GM18907 (cell line): ENCODE results near the gene EXD3.
"Not testable (repeated sequence)": the region's sequence is repeated elsewhere in the genome, so short reads cannot be mapped to it uniquely, and the experiment has no call there.

ENCODE experiments used
- ATAC-seq: cut with Tn5 transposase; IDR thresholded peaks from one replicate; pipeline ENCODE4 v1.9.1; 2021; ENCODE audit warnings: mild to moderate bottlenecking, moderate library complexity; ENCODE audit not compliant: unreplicated experiment

Gene EXD3

DNA sequence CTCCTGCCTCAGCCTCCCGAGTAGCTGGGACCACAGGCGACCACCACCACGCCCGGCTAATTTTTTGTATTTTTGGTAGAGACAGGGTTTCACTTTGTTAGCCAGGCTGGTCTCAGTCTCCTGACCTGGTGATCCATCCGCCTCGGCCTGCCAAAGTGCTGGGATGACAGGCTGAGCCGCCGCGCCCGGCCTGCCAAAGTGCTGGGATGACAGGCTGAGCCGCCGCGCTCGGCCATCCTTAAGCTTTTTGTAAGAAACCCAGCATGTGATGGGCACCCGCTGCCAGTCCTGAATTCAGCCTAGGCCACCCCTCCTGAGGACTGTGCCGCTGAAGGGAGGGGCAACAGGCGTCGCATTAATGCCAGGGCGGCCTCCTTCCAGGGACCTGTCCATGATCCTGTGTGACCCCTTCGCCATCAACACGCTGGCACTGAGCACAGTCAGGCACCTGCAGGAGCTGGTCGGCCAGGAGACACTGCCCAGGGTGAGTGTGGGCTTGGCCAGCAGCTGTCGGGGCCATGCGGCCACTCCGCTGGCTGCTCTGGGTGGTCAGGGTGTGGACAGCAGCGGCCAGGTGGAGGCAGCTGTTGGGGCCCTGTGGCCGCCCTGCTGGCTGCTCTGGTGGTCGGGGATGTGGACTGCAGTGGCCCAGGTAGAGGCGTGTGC lies 157.3 kb downstream of the EXD3 start:
- no peak for ATAC-seq

DNA sequence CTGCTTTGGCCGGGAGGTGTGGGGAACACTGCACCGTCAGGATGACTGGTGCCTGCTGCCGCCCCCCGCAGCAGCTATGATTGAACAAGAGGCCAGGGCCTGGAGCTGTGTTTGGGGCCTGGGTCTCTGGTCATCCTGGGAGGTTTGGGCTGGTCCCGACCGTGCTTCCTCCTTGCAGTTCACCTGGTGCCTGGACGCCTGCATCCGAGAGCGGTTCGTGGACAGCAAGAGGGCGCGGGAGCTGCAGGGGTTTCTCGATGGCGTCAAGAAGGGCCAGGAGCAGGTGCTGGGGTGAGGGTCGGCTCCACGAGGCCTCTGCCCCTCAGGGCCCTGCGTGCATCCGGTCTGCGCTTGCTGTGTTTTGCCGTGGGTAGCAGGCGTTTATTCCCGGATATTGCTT lies 158.9 kb downstream of the EXD3 start:
- no peak for ATAC-seq

DNA sequence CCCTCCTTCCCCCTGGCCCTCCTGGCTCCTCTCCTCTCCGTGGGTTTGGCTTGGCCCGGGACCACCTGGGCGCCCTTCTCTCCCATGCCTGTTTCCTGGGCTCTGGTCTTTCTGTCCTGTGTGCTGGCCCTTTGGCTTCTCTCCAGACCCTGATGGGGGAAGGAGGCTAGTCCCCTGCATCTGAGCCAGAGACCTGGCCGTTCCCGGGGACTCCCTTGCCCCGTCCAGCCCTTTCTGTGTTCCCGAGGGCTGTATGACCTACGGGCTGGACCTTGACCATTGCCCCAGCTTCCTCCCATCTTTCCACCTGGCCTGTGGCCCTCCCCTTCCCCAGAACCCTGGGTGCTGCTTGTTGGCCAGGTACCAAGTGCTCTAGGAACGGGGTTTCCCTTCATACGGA lies 159.5 kb downstream of the EXD3 start:
- no peak for ATAC-seq

DNA sequence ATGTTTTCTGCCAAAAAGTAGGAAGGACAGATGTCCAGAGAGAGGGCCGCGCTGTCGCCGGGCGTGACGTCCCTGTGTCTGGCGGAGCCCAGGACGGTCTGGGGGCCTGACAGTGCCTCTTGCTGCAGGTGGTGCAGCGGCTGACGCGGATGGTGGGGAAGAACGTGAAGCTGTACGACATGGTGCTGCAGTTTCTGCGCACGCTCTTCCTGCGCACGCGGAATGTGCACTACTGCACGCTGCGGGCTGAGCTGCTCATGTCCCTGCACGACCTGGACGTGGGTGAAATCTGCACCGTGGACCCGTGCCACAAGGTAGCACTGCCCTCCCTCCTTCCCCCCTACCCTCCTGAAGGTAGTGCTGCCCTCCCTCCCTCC lies 160.1 kb downstream of the EXD3 start:
- no peak for ATAC-seq

DNA sequence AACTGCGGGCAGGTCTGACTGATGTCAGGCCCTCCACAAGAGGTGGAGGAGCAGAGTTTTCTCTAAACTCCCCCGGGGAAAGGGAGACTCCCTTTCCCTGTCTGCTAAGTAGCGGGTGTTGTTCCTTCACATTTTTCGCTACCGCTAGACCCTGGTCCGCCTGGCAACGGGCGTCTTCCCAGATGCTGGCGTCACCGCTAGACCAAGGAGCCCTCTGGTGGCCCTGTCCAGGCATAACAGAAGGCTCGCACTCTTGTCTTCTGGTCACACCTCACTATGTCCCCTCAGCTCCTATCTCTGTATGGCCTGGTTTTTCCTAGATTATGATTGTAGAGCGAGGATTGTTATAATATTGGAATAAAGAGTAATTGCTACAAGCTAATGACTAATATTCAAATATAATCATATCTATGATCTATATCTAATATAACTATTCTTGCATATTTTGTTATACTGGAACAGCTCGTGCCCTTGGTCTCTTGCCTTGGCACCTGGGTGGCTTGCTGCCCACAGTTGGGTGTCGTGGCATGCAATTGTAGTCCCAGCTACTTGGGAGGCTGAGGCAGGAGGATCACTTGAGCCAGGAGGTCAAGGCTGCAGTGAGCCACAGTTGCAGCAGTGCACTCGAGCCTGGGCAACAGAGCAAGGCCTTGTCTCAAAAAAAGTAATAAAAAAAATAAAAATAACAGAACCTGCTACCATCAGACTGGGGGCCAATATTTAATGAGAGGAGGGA lies 160.6 kb downstream of the EXD3 start:
- ATAC-seq, result not testable (repeated sequence)
